IPS-18c (cell line): ENCODE data around the gene GAST.
"Not testable (repeated sequence)": the region's sequence is repeated elsewhere in the genome, so short reads cannot be mapped to it uniquely, and the experiment has no call there.

Source experiments
- H3K4me3 ChIP-seq: 2 replicates; pipeline ENCODE4 v1.7.0; 2013; ENCODE audit warnings: low read depth, mild to moderate bottlenecking, low read length, moderate library complexity; ENCODE audit not compliant: insufficient read depth
- H3K9me3 ChIP-seq: one replicate; pipeline ENCODE4 v1.6.1; 2013; ENCODE audit warnings: mild to moderate bottlenecking, low read length, moderate library complexity; ENCODE audit not compliant: control insufficient read depth, insufficient read depth

Gene GAST

GRCh38 chr17:41695954-41696757 is 16.0 kb upstream of the GAST start:
- no peaks in the 10 kb centered on the region for H3K9me3 ChIP-seq
- H3K4me3 ChIP-seq = no peak overlapping the region

- H3K9me3 ChIP-seq = no peaks in the 10 kb centered on the region
- no peak overlapping the region for H3K4me3 ChIP-seq
Measured at GRCh38 chr17:41697122-41697962, 14.8 kb upstream of the GAST start.

DNA sequence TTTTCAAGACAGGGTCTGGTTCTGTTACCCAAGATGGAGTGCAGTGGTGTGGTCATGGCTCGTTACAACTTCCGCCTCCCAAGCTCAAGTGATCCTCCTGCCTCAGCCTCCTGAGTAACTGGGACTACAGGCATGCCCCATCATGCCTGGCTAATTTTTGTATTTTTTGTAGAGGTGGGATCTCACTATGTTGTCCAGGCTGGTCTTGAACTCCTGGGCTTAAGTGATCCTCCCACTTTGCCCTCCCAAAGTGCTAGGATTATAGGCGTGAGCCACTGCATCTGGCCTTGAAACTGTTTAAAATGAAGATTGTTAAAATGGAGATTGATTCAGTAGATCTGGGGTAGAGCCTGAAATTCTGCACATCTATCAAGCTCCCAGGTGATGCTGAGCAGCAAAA is 11.3 kb upstream of the GAST start:
- not testable (repeated sequence) for H3K4me3 ChIP-seq, H3K9me3 ChIP-seq

DNA sequence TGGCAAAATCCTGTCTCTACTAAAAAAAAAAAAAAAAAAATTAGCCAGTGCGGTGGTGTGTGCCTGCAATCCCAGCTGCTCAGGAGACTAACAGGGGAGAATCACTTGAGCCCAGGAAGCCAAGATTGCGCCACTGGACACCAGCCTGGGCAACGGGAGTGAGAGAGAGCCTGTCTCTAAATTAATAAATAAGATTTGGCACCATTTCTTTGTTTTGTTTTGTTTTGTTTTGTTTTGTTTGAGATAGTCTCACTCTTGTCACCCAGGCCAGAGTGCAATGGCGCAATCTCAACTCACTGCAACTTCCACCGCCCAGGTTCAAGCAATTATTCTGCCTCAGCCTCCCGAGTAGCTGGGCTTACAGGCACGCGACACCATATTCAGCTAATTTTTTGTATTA is 9.4 kb upstream of the GAST start:
- H3K4me3 ChIP-seq = no peak overlapping the region
- H3K9me3 ChIP-seq = no peaks in the 10 kb centered on the region

DNA sequence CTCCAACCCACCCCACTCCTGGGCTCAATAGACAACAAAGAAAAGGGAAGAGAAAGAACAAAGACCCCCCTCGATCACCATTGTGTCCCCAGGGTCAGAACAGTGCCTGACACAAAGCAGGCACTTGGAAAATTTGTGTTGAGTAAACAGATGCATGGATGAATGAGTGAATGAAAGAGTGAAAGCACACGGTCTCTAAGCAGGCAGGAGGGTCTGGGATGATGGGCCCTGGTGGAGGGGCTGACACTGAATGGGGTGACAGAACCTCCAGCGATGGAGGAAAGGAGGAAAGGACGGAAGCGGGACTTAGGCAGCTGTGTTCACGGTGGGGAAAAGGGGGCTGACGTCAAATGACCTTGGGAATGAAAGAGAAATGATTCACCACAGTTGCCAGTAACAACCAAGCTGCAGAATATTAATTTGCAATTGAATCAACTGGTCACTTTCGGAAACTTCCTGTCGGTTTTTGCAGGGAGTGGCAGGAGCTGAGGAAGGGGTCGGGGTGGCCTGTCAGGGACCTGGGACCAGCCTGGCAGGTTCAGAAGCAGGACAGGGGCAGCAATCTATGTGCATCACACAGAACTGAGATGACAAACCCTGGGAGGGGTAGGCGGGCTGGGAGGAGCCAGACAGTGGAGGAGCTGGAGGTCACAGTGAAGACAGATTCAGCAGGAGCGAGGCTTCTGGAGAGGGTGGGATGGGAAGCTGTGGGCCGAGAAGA is 6.7 kb upstream of the GAST start:
- Histone ChIP-seq H3K9me3 (no peaks in the 10 kb centered on the region), H3K4me3 (no peak overlapping the region)

GRCh38 chr17:41707803-41708669 is 4.1 kb upstream of the GAST start:
- H3K9me3 ChIP-seq = no peaks in the 10 kb centered on the region
- H3K4me3 ChIP-seq = no peak overlapping the region

DNA sequence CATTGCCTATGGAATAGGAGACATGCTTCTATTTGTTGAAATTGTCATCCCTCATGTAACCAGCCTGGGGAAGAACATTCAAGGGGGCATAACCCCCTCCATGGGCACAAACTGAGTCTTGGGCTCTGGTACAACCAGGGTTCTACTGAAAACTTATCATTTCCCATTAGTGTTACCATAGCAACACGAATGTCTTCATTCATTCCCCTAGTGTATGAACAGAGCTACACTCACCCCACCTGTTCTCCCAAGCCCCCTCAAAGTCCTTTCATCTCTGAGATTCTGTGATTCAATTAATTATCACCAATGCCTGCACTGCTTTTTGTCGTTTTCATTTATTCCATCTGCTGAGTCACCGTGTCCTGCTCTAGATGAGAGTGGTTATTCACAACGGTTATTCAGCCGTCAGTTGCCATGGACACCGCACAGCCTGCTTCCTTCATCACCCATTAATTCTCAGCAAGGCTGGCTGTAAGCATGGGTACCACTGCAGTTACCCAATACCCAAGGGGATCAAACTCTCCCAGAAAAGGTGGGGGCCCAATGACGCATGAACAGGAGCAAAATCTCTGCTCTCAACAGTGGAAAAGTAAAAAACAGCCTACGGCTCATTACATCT is 1.6 kb upstream of the GAST start:
- Histone ChIP-seq H3K4me3 (no peak overlapping the region), H3K9me3 (no peaks in the 10 kb centered on the region)

DNA sequence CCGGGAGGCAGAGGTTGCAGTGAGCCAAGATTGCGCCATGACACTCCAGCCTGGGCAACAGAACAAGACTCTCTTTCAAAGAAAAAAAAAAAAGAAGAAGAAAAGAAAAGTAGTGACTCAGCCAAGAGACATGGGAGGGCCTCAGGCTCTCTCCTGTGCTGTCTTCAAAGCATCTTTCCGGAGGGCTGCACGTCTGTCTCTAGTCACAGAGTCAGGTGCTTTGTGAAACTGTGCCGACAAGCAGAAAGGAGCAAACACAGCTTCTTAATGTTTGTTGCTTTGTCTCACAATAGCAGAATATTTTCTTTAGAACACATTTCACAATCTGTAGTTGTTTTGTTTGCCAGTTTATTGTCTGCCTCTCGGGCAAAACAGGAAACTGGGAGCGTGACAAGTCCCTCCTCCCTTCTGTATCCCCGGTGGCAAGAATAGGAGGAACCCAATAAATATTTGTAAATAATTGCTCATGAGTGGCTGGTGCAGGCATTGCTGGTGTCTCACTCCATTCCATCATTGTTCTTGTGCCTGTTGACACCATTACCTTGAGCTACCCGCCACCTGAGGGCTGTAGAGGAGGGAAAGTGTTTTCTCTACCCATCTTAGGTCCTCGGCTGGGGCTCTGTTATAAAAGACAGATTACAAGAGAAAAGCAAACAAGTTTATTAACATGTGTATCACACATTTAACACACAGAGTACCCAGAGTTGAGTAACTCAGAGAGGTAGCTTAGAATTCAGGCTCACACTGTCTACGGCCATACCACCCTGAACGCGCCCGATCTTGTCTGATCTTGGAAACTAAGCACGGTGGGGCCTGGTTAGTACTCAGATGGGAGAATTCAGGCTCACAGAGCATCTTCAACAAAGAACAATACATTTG is 5.5 kb downstream of the GAST start:
- Histone ChIP-seq H3K4me3 (no peak overlapping the region), H3K9me3 (no peaks in the 10 kb centered on the region)

DNA sequence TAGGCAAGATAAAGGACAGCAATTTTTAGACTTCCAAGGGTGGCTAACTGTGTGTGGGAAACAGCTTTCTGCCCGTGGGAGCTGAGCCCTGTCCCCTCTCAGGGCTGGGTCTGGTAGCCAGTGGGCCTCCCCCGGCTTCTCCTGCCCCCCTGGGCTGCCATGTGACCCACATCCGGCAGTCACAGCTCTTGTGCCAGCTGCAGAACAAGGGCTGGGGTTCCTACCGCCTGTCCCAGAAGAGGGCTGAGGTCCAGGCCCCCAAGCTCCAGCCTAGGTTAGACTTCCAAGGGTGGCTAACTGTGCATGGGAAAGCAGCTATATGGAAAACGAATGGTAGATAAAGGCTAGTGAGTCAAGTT is 6.1 kb downstream of the GAST start:
- no peaks in the 10 kb centered on the region for H3K9me3 ChIP-seq

GRCh38 chr17:41722231-41722630 is 10.1 kb downstream of the GAST start:
- Histone ChIP-seq H3K4me3 (no peak overlapping the region), H3K9me3 (no peaks in the 10 kb centered on the region)

More for the DNA sequence above, 6.1 kb downstream of the GAST start:
- no peak overlapping the region for H3K4me3 ChIP-seq

DNA sequence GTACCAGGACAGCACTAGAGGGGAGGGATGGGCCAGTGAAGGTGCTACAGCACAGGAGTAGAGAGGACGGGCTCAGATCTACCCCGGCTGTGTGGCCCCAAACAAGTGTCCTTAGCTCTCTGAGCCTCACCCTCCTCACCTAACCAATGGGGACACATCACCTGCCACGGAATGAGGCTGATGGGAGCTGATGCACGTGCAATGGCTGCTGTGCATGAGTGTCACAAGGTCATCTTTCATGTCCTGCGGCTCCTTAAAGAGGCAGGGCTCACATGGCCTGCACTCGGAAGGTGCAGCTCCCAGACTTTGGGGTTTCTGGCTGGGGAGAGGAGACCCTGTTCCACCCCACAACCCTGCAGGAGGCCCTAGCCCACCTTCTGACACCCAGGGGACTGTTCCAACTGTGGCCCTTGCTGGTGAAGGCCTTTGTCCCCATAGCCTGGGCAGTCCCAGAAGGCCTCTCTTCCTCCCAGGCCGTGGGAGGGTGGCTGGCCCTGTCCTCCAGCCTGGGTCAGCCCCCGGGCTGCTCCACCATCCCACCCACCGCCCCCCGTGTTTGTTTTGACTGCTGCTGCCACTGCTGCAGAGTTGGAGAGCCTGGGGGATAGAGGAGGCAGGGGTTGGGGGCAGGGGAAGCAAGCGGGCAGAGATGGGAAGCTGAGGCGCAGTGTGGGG is 11.8 kb downstream of the GAST start:
- H3K4me3 ChIP-seq = no peak overlapping the region
- no peaks in the 10 kb centered on the region for H3K9me3 ChIP-seq

DNA sequence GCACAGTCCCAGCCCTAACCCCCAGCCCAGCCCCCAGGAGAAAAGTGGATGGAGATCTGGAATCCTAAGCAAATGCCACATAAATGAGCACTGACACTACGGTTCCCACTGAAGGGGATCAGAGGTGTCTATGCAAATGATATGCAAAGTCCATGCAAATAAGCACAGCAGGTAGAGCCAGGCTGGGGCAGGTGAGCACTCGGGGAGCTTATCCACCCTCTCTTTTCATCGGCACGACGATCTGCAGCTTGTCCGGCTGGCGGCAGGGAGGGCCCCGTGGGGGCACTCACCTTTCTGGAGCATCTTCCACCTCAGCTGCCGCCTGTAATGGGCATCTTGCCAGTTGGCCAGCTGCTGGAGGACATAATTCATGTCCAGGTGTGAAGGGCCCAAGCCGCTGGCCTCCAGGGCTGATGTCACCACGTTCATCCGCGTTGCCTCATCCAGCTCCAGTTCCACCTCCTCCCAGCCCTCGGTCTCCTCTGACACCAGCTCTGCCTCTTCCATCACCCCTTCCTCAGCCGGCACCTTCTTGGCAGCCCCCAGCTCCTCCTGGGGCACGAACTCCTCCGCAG is 12.4 kb downstream of the GAST start:
- no peak overlapping the region for H3K4me3 ChIP-seq
- H3K9me3 ChIP-seq = no peaks in the 10 kb centered on the region

GRCh38 chr17:41725134-41725533 is 13.0 kb downstream of the GAST start:
- Histone ChIP-seq H3K9me3 (no peaks in the 10 kb centered on the region), H3K4me3 (no peak overlapping the region)

- no peaks in the 10 kb centered on the region for H3K9me3 ChIP-seq
Measured at GRCh38 chr17:41728056-41728455, 15.9 kb downstream of the GAST start.

DNA sequence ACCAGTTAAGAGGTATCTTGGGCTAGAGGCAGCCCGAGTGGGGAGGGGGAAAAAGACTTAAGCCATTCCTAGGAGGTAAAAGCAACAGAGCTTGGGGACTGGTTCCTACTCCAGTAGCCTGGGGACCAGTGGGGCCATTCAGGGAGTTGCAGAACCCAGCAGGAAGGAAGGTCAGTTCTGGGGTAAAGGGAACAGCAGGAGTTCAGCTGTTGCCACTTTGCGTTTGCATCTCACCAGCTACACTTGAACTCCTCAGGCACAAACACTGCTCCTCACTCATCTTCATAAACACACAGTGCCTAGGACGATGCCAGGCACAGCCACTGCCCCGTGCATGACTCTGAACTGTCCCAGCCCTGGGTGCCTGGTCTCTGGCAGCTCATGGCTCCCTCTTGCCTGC is 18.3 kb downstream of the GAST start:
- no peaks in the 10 kb centered on the region for H3K9me3 ChIP-seq

More at GRCh38 chr17:41728056-41728455, 15.9 kb downstream of the GAST start:
- H3K4me3 ChIP-seq = no peak overlapping the region

More for the DNA sequence above, 18.3 kb downstream of the GAST start:
- no peak overlapping the region for H3K4me3 ChIP-seq
